GM12872 (cell line): ENCODE data around the gene TMEM131L.

Experiments
- CTCF ChIP-seq: IDR thresholded peaks from 3 replicates; pipeline ENCODE4 v1.5.1; 2011; ENCODE audit warnings: low read depth, mild to moderate bottlenecking, low read length, moderate library complexity; ENCODE audit not compliant: insufficient read depth

Gene TMEM131L

GRCh38 chr4:153421941-153422340 lies 44.2 kb upstream of the TMEM131L start:
- no peak for TF ChIP-seq CTCF

GRCh38 chr4:153426207-153426885 lies 39.8 kb upstream of the TMEM131L start:
- TF ChIP-seq CTCF = no peak

GRCh38 chr4:153427363-153428071 lies 38.6 kb upstream of the TMEM131L start:
- TF ChIP-seq CTCF = no peak

GRCh38 chr4:153428941-153429475 lies 37.2 kb upstream of the TMEM131L start:
- TF ChIP-seq CTCF = no peak

GRCh38 chr4:153432965-153433753 lies 33.0 kb upstream of the TMEM131L start:
- TF ChIP-seq CTCF = peak; percentile 87

- TF ChIP-seq CTCF = no peak
These were observed 32.4 kb upstream of the TMEM131L start for GRCh38 chr4:153433754-153434105.

- TF ChIP-seq CTCF = no peak
These were observed 32.0 kb upstream of the TMEM131L start for GRCh38 chr4:153434190-153434589.
